Ishikawa (cell line): Measurements from ENCODE around the gene ATF6.
A peak's percentile ranks its signal among the peaks of the same experiment; 100 is the strongest.

Source experiments
- CEBPB ChIP-seq: IDR thresholded peaks from 2 replicates; pipeline ENCODE4 v1.6.1; 2012
- CREB1 ChIP-seq: IDR thresholded peaks from 2 replicates; pipeline ENCODE4 v1.6.1; 2012; ENCODE audit warnings: low read depth
- EGR1 ChIP-seq: IDR thresholded peaks from 2 replicates; pipeline ENCODE4 v1.6.1; 2012
- EP300 ChIP-seq: IDR thresholded peaks from 2 replicates; pipeline ENCODE4 v1.6.1; 2012; ENCODE audit warnings: borderline replicate concordance
- FOXM1 ChIP-seq: IDR thresholded peaks from 2 replicates; pipeline ENCODE4 v1.6.1; 2012; ENCODE audit warnings: low read depth, borderline replicate concordance
- NFIC ChIP-seq: IDR thresholded peaks from 2 replicates; pipeline ENCODE4 v1.6.1; 2012
- RAD21 ChIP-seq: IDR thresholded peaks from 2 replicates; pipeline ENCODE4 v1.6.1; 2012; ENCODE audit warnings: low read depth
- TAF1 ChIP-seq: IDR thresholded peaks from 2 replicates; pipeline ENCODE4 v1.6.1; 2012; ENCODE audit warnings: low read depth, mild to moderate bottlenecking
- TCF12 ChIP-seq: IDR thresholded peaks from 2 replicates; pipeline ENCODE4 v1.6.1; 2012; ENCODE audit warnings: low read depth
- TEAD4 ChIP-seq: IDR thresholded peaks from 2 replicates; pipeline ENCODE4 v1.6.1; 2012
- YY1 ChIP-seq: IDR thresholded peaks from 2 replicates; pipeline ENCODE4 v1.6.1; 2012; ENCODE audit warnings: low read depth
- ZBTB7A ChIP-seq: IDR thresholded peaks from 2 replicates; pipeline ENCODE4 v1.6.1; 2012; ENCODE audit warnings: low read depth
- TF ChIP-seq, protein P1 (sequence below): IDR thresholded peaks from 2 replicates; pipeline ENCODE4 v1.6.1; 2012
- TF ChIP-seq, protein P2 (sequence below): IDR thresholded peaks from 2 replicates; pipeline ENCODE4 v1.6.1; 2012; ENCODE audit warnings: low read depth, mild to moderate bottlenecking
- TF ChIP-seq, protein P3 (sequence below): IDR thresholded peaks from 2 replicates; pipeline ENCODE4 v1.6.1; 2012

ATF6 gene

DNA sequence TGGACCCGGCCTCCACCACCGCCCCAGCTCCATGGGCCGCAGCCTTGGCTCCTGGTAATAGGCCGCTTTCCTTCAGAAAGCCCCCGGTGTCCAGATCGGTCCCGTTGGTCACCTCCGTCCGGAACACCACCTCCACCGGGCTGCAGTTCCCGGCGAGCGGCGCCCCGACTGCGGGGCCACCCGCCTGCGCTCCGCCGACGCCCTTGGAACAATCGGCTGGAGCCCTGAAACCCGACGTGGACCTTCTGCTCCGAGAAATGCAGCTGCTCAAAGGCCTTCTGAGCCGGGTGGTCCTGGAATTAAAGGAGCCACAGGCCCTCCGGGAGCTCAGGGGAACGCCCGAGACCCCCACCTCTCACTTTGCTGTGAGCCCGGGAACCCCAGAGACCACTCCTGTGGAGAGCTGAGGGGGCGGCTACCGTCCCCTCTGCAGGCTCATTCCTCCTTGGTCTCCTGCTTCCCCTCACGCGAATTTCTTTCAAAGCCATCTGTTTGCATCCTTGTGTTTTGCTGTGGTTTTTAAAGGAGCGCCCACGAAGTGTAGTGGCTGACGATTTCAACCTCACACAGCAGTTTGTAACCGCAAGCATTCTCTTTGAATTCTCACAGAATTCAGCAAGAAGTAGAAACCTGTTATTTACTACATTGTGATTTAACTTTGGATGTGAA is 38.7 kb upstream of the ATF6 start:
- 0 out of 2 replicates have a peak, but pooled peaks have one; percentile 25 for TF ChIP-seq TCF12
- no peak for TF ChIP-seq CREB1

DNA sequence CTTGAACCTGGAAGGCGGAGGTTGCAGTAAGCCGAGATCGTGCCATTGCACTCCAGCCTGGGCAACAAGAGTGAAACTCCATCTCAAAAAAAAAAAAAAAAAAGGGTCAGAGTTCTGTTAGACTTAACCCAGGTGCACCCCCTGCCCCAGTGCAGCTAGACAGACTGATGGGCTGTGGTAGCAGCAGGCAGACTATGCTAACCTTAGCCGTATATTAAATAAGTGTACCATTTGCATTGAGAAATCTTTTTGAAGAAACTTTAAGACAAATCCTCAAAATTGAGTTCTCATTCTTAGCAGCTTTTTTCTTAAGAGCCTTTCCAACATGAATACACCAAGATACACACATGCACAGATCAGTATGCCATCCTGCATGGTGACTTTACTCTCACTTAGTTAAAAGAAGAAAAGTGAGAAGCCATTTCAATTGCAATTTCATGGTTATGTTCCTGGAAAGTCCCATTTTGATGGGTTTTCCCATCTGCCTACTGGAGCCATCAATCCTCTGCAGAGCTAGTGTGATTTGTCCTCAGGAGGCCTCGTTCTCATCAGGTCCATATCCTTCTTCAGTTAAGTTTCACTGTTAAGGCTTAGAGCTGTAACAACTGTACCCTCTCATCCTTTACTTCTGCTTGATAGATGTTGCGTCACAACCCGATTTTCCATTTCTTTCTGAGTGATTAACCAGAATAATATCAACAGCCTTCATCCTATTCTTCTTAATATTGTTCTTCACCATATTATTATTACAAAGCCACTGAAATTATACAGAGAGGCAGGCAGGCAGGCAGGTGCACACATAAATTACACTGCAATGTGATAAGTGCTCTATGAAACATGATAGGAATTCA is 37.5 kb upstream of the ATF6 start:
- TF ChIP-seq EGR1: no peak
- TF ChIP-seq, protein P1, sequence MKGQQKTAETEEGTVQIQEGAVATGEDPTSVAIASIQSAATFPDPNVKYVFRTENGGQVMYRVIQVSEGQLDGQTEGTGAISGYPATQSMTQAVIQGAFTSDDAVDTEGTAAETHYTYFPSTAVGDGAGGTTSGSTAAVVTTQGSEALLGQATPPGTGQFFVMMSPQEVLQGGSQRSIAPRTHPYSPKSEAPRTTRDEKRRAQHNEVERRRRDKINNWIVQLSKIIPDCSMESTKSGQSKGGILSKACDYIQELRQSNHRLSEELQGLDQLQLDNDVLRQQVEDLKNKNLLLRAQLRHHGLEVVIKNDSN: no peak
- no peak for TF ChIP-seq TAF1
- no peak for TF ChIP-seq RAD21

DNA sequence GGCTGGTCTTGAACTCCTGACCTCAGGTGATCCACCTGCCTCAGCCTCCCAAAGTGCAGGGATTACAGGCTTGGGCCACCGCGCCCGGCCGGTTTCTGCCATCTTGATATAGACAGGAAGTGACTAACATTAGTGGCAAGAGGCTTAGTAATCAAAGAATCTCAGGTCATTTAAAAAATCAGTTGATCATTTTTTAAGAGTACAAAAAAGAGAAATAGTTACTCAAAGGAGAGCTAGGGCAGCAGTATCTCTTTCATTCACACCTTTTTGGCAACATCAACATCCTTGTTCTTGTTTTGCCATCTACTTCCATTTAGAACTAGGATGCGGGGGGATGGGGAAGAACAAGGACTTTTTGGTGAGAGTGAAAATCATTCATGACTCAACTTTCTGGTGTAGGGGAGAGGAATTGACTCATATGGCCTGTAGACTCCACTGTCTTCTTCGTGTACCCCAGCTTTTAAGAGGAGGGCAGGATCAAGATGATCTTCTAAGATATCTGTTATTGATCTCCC is 36.0 kb upstream of the ATF6 start:
- TF ChIP-seq CREB1 (no peak), TEAD4 (no peak), TAF1 (no peak), ZBTB7A (no peak), EP300 (no peak), CEBPB (no peak), NFIC (no peak), TCF12 (no peak), RAD21 (no peak), FOXM1 (no peak), EGR1 (no peak), YY1 (no peak)
- TF ChIP-seq, protein P1: no peak
- TF ChIP-seq, protein P2, sequence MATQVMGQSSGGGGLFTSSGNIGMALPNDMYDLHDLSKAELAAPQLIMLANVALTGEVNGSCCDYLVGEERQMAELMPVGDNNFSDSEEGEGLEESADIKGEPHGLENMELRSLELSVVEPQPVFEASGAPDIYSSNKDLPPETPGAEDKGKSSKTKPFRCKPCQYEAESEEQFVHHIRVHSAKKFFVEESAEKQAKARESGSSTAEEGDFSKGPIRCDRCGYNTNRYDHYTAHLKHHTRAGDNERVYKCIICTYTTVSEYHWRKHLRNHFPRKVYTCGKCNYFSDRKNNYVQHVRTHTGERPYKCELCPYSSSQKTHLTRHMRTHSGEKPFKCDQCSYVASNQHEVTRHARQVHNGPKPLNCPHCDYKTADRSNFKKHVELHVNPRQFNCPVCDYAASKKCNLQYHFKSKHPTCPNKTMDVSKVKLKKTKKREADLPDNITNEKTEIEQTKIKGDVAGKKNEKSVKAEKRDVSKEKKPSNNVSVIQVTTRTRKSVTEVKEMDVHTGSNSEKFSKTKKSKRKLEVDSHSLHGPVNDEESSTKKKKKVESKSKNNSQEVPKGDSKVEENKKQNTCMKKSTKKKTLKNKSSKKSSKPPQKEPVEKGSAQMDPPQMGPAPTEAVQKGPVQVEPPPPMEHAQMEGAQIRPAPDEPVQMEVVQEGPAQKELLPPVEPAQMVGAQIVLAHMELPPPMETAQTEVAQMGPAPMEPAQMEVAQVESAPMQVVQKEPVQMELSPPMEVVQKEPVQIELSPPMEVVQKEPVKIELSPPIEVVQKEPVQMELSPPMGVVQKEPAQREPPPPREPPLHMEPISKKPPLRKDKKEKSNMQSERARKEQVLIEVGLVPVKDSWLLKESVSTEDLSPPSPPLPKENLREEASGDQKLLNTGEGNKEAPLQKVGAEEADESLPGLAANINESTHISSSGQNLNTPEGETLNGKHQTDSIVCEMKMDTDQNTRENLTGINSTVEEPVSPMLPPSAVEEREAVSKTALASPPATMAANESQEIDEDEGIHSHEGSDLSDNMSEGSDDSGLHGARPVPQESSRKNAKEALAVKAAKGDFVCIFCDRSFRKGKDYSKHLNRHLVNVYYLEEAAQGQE: no peak
- TF ChIP-seq, protein P3, sequence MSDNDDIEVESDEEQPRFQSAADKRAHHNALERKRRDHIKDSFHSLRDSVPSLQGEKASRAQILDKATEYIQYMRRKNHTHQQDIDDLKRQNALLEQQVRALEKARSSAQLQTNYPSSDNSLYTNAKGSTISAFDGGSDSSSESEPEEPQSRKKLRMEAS: no peak

DNA sequence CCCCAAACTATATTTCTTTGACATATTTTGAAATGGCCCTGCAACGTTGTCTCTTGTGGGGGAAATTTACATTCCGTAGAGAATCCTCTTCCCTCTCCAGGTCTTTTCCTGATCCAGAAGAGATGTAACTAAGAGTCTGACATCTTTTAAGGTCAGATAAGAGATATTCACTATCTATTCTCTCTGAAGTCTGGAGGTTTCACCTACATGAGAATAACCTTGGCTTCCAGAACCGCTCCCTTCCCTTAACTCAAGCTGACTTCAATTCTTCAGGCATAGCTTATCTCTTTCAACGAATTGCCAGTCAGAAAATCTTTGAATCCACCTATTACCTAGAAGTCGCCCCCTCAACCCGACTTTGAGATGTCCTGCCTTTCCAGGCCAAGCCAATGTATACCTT is 34.9 kb upstream of the ATF6 start:
- TF ChIP-seq FOXM1: no peak

DNA sequence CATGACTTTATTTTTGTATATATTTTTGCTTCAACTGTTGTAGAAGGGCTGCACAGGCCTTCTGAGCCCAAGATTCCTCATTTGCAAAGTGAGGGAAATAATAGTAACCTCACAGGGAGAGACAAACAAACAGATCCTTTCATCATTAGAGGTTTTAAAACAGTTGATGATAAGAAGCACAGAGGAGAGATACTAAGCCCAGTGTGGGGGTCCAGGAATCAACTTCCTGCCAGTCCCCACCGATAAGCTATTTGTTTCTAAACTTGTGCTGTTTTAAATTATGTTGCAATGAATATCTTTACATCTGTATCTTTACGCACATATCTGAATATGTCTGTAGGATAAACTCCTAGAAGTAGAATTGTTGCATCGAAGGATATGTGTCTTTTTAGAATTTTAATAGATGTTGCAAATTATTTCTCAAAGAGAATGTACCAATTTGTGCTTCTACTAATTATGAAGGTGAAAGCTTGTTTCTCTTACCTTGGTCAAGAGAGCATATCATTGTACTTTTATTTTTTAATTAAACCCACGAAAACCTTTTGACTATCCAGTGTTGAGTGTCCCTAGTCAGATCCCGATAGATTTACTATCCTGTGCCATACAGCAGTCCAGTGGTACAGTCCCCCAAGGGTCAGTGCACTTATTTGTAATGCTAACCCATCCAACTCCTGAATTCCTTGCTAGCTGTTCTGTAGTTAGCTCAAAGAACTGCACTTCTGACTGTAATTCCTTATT is 34.0 kb upstream of the ATF6 start:
- TF ChIP-seq RAD21 (no peak), EP300 (no peak), NFIC (no peak), EGR1 (no peak), CREB1 (no peak), CEBPB (no peak), TEAD4 (no peak)
- TF ChIP-seq, protein P3: no peak
- TF ChIP-seq, protein P2: no peak

DNA sequence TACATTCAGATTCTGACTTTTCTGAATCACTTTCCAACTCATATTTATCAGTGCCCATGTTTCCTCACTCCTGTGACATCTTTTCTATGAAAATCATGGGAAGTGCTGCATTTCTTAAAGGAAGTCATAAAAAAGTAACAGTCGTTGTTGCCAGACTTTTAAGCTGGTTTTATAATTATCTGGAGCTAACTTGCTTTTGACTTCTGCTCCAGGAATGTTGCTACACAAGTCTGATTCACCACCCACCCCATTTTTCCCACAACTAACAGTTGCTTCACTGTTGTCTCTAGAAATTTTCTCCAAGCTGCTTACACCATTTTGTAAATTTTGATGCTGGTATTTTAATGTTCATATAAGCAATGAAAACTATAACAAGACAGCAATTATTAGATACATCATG is 32.6 kb upstream of the ATF6 start:
- TF ChIP-seq TEAD4 (0 out of 2 replicates have a peak, but pooled peaks have one; percentile 21), YY1 (no peak)

DNA sequence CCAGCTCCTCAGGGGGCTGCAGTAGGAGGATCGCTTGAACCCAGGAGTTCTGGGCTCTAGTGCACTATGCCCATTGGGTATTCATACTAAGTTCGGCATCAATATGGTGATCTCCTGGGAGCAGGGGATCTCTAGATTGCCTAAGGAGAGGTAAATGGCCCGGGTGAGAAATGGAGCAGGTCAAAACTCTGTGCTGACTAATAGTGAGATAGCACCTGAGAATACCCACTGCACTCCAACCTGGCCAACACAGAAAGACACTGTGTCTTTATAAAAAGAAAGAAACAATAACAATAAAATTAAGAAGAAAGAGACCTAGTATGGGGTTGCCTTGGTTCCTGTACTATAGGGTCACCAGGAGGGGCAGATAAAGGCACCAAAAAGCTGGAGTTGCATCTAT is 30.3 kb upstream of the ATF6 start:
- TF ChIP-seq, protein P1: no peak
- TF ChIP-seq, protein P3: no peak
- TF ChIP-seq FOXM1 (no peak), TAF1 (no peak), EP300 (no peak), CREB1 (no peak), ZBTB7A (no peak), EGR1 (no peak), CEBPB (no peak), YY1 (no peak), TCF12 (no peak), NFIC (no peak), TEAD4 (no peak)
- TF ChIP-seq, protein P2: no peak
